GM10847 (cell line): ENCODE measurements around the gene ZNF330.

ENCODE experiments used
- POLR2A ChIP-seq: IDR thresholded peaks from 2 replicates; pipeline ENCODE4 v1.6.1; 2011; ENCODE audit not compliant: insufficient read length; ENCODE audit errors: extremely low read depth

ZNF330 gene

DNA sequence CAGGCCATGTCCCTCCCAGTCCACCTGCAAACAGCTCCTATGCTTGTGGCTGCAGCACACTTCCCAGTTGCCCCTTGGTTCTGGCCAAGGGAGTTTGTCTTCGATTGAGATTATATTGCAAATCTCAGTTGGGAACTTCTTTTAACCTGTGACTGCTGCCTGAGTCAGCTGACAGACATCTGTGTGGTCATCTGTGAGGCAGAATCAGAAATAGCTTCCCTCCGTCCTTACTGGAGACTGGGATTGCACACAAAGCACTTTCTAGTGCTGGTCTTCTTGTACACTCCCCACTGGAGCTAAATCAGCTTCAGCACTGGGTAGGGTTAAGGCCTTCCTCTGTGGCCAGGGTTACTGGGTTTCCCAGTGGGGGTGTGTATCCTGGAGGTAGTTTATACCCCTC, 34.3 kb downstream of the ZNF330 start:
- no peak for TF ChIP-seq POLR2A

GRCh38 chr4:141258558-141258957, 37.9 kb downstream of the ZNF330 start:
- TF ChIP-seq POLR2A: no peak

DNA sequence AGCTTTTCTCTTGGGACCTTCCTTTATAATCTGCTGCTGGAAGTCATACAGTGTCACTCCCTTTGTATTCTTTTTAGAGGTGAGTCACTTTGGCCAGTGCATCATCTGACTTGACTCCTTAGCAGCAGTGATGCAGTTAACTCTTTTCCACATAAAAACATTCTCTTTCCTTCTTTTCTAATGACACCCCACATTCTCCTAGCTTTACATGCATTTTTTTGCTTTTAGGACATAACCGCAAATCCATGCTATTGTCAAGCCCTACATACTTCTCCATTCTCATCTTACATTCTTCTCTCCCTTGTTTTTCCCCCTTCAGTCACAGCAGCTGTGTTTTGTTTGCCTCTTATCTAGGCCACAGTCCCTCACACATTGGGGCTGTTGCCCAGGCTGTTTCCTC, 55.1 kb downstream of the ZNF330 start:
- no peak for TF ChIP-seq POLR2A

DNA sequence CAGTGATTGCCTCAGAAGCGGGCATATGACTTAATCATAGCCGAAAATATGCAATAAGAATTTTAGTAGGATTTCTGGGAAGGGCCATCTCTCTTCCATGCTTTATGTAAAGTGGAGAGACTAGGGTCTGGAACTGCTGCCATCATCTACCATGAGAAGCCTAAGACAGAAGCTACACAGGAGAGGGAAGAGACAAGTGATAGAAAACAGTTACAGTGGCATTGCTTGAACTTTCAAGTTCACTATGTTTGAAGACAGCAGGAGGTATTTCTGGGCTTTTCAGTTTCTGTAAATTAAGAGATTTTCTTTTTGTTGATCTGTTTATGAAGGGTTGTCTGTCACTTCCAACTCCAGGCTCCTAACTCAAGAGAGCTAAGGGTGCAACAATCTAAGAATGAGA, 62.5 kb downstream of the ZNF330 start:
- TF ChIP-seq POLR2A: no peak

DNA sequence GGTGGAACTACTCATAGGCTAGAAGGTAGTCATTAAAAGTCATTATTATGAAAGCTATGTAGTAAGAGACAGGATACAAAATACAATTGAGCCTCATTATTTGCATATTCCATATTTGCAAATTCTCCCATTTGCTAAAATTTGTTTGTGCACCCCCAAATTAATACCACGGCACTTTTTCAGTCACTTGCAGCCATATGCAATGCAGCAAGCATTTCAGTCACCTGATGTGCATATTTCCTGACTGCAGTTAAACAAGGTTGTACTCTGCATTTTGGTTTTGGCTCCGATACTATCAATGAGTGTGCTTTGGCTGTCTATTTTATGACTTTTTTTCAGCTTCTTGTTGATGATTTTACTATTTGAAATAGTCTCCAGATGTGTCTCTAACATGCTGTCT, 62.9 kb downstream of the ZNF330 start:
- TF ChIP-seq POLR2A: no peak
